Smooth muscle cell (in vitro differentiated cells): ENCODE results near the gene REXO4. TPM values are rescaled to one million over a fixed set of nuclear protein-coding genes. Genes with fewer than 3 reads are reported as not detected.
A peak's percentile ranks its signal among the peaks of the same experiment; 100 is the strongest.

Source experiments
- DNase-seq: peaks from one replicate; lab custom pipeline; 2025; ENCODE audit not compliant: unreplicated experiment; lab: John Stamatoyannopoulos, UW
- H2AFZ ChIP-seq: fragments of 200-600 bp; sonication (generic); 2 replicates; pipeline ENCODE4 v1.6.0; 2016; ENCODE audit warnings: antibody characterized with exemption, low read depth, mild to moderate bottlenecking
- H3F3A ChIP-seq: fragments of 200-600 bp; sonication (generic); 2 replicates; pipeline ENCODE4 v1.6.0; 2017; ENCODE audit warnings: antibody characterized with exemption, low read depth
- H3K27ac ChIP-seq: fragments of 200-600 bp; sonication (generic); 2 replicates; pipeline ENCODE4 v1.5.1; 2016; ENCODE audit warnings: low read depth, mild to moderate bottlenecking
- H3K27me3 ChIP-seq: fragments of 200-600 bp; sonication (generic); 2 replicates; pipeline ENCODE4 v1.6.1; 2016; ENCODE audit warnings: low read depth, mild to moderate bottlenecking
- H3K36me3 ChIP-seq: fragments of 200-600 bp; sonication (generic); 2 replicates; pipeline ENCODE4 v1.5.1; 2016; ENCODE audit warnings: low read depth
- H3K4me1 ChIP-seq: fragments of 200-600 bp; sonication (generic); 2 replicates; pipeline ENCODE4 v1.5.1; 2016; ENCODE audit warnings: low read depth
- H3K4me2 ChIP-seq: fragments of 200-600 bp; sonication (generic); 2 replicates; pipeline ENCODE4 v1.6.0; 2016; ENCODE audit warnings: mild to moderate bottlenecking
- H3K4me3 ChIP-seq: fragments of 200-600 bp; sonication (generic); 2 replicates; pipeline ENCODE4 v1.5.1; 2016; ENCODE audit warnings: mild to moderate bottlenecking
- H3K79me2 ChIP-seq: fragments of 200-600 bp; sonication (generic); 2 replicates; pipeline ENCODE4 v1.6.0; 2016; ENCODE audit warnings: low read depth, mild to moderate bottlenecking
- H3K9ac ChIP-seq: fragments of 200-600 bp; sonication (generic); 2 replicates; pipeline ENCODE4 v1.6.0; 2016; ENCODE audit warnings: low read depth
- H3K9me3 ChIP-seq: fragments of 200-600 bp; sonication (generic); replicated peaks from 2 replicates; pipeline ENCODE4 v1.5.1; 2016; ENCODE audit warnings: low read depth
- H4K20me1 ChIP-seq: fragments of 200-600 bp; sonication (generic); 2 replicates; pipeline ENCODE4 v1.6.0; 2016; ENCODE audit warnings: low read depth
- WGBS: methylation state at CpG from one replicate; pipeline ENCODE4 v1.1.7; 2016; ENCODE audit warnings: low lambda C conversion rate; 5-methylcytosine and 5-hydroxymethylcytosine counted together
- polyA plus RNA-seq: library from polyadenylated mRNA; unstranded; fragments of >200 nt; fragmentation: Nextera tagmentation; extraction: Ambion mirVana; gene quantifications from 2 replicates; pipeline ENCODE4 v1.2.1, GENCODE V29; 2016
- total RNA-seq: library from RNA; depleted of rRNA; stranded (reverse); fragments of >200 nt; gene quantifications from 2 replicates; pipeline ENCODE4 v1.2.3, GENCODE V29; 2014
- TF ChIP-seq, protein P1 (sequence below): fragments of 200-600 bp; sonication (generic); IDR thresholded peaks from 2 replicates; pipeline ENCODE4 v1.5.1; 2017; ENCODE audit warnings: borderline replicate concordance, mild to moderate bottlenecking, antibody characterized with exemption; ENCODE audit not compliant: insufficient read depth, poor library complexity, severe bottlenecking

Gene REXO4
- total and polyA plus RNA-seq, 2 experiments from 2014 or later: 11.5 to 18.5 TPM

DNA sequence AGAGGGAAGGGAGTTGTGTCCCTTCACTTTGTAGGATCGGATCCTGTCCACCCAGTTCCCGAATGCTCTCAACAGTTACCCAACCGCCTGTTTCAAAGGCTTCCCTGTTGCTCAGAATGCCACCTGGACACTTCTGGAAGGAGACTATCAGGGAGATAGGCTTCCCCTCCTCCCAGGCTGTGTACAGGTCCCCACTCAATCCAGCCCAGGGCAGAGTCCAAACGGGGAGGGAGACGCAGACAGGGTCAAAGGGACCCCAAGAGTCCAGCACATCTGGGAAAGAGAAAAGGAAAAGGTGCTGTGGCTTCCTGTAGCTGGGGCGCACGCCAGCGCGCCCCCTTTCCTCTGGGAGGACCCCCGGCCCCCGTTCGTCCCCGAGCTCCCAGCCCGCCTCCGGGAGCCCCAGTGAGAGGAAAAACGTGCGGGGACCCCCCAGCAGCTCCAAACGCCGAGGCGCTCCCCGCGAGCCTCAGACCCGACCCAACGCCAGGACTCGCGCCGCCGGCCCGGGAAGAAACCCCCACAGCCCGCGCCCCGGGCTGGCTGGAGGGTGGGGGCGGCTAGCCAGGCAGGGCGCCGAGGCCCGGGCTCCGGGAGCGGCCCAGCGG lies 42.6 kb downstream of the REXO4 start:
- Histone ChIP-seq H2AFZ (no peak overlapping the region), H3K9me3 (no peaks in the 10 kb centered on the region), H3K27me3 (no peaks in the 10 kb centered on the region), H3K36me3 (no peaks in the 10 kb centered on the region), H3K4me2 (peak overlapping the region; percentile 90), H3K27ac (peak overlapping the region; percentile 98), H3K9ac (peak overlapping the region; percentile 100), H4K20me1 (peaks cover 52% of the 10 kb centered on the region), H3K4me3 (peak overlapping the region; percentile 99), H3F3A (peaks cover 18% of the 10 kb centered on the region), H3K79me2 (peaks cover 56% of the 10 kb centered on the region), H3K4me1 (peaks cover 23% of the 10 kb centered on the region)
- WGBS: 3% methylated on average over 27 of the region's 39 CpGs
- TF ChIP-seq, protein P1, sequence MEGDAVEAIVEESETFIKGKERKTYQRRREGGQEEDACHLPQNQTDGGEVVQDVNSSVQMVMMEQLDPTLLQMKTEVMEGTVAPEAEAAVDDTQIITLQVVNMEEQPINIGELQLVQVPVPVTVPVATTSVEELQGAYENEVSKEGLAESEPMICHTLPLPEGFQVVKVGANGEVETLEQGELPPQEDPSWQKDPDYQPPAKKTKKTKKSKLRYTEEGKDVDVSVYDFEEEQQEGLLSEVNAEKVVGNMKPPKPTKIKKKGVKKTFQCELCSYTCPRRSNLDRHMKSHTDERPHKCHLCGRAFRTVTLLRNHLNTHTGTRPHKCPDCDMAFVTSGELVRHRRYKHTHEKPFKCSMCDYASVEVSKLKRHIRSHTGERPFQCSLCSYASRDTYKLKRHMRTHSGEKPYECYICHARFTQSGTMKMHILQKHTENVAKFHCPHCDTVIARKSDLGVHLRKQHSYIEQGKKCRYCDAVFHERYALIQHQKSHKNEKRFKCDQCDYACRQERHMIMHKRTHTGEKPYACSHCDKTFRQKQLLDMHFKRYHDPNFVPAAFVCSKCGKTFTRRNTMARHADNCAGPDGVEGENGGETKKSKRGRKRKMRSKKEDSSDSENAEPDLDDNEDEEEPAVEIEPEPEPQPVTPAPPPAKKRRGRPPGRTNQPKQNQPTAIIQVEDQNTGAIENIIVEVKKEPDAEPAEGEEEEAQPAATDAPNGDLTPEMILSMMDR: no peak
- no peak for DNase-seq

DNA sequence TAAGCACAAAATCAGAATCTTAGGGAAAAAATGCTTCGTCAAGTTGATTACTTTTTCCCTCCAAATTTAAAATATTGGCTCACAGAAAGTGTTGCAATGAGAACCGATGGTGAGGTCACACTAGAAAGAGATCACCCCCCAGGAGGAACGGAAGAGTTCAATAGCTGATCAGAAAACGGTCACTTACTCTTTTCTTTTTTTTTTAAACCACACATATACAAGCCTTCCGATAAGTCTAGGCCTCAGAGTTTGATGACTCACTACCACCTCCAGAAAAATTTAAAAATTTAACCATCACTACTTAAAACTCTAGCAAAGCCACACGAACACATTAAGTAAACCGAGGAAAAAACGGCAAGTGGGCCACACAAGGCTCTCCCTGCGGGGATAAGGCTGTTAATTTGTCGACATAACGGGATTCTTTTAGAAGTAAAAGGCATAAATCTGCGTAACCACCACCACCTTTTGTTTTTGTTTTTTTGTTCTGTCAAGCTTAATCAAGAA lies 43.1 kb downstream of the REXO4 start:
- Histone ChIP-seq H3K4me2 (peak overlapping the region; percentile 90), H3K4me1 (peaks cover 23% of the 10 kb centered on the region), H3K27me3 (no peaks in the 10 kb centered on the region), H3K27ac (peak overlapping the region; percentile 98), H4K20me1 (peaks cover 58% of the 10 kb centered on the region), H2AFZ (no peak overlapping the region), H3K36me3 (no peaks in the 10 kb centered on the region), H3K9me3 (no peaks in the 10 kb centered on the region), H3K4me3 (peak overlapping the region; percentile 99), H3K9ac (peak overlapping the region; percentile 100), H3K79me2 (peaks cover 62% of the 10 kb centered on the region), H3F3A (peaks cover 18% of the 10 kb centered on the region)
- TF ChIP-seq, protein P1: no peak
- DNase-seq: no peak
- WGBS: 16% methylated on average over 12 of the region's 12 CpGs

DNA sequence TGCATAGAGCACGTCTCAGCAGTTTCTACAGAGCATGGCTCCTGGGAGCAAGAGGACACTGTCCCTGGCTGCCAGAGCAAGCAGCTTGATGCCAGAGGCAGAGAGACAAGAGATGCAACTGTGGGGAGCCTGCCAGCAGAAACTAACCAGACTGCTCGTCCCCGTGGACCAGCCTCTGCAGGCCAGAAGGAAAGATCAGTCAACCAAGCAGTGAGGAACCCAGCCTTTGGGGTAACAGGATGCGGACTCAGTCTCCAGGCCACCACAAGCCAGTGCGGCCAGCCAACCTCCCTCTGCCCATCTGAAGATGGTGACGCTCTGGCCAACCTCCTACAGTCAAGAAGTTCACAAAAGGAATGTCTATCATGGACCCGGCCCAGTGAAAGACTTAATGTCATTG lies 45.7 kb downstream of the REXO4 start:
- peaks cover 83% of the 10 kb centered on the region for H4K20me1 ChIP-seq
- no peaks in the 10 kb centered on the region for H3K36me3 ChIP-seq
- no peaks in the 10 kb centered on the region for H3K9me3 ChIP-seq
- H3K9ac ChIP-seq: no peak overlapping the region
- peak overlapping the region; percentile 90 for H3K4me2 ChIP-seq
- H3K27me3 ChIP-seq: no peaks in the 10 kb centered on the region
- no peak for DNase-seq
- H3K79me2 ChIP-seq: peaks cover 87% of the 10 kb centered on the region
- no peak overlapping the region for H2AFZ ChIP-seq
- H3K27ac ChIP-seq: peak overlapping the region; percentile 64
- H3F3A ChIP-seq: peaks cover 20% of the 10 kb centered on the region
- H3K4me1 ChIP-seq: peaks cover 23% of the 10 kb centered on the region
- 90% methylated on average over 7 of the region's 7 CpGs for WGBS
- TF ChIP-seq, protein P1: no peak
- no peak overlapping the region for H3K4me3 ChIP-seq

DNA sequence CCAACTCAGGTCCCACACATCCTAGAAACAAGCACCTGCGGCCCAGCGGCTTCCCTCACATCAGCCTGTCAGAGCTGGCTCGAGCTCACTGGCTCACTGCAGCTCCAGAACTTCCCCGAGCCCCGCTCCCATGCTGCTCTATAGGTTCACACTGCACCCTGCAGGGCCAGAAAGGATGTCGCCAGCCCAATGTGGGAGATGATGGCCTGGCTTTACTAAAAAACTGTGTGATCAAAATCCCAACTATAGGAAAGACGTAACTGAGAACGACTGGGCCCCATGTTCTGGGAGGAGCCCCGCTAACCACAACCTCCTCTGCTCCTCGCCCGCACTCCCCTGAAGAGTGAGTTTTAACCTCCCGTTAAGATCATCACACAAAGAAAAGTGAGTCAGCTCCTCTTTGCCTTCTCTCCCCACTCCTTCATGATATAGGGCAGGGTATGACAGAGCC lies 46.5 kb downstream of the REXO4 start:
- H2AFZ ChIP-seq: no peak overlapping the region
- peaks cover 20% of the 10 kb centered on the region for H3F3A ChIP-seq
- no peak overlapping the region for H3K9ac ChIP-seq
- H3K27me3 ChIP-seq: no peaks in the 10 kb centered on the region
- no peak overlapping the region for H3K4me3 ChIP-seq
- peaks cover 91% of the 10 kb centered on the region for H4K20me1 ChIP-seq
- H3K4me2 ChIP-seq: peak overlapping the region; percentile 90
- 65% methylated on average over 12 of the region's 12 CpGs for WGBS
- TF ChIP-seq, protein P1: no peak
- peaks cover 96% of the 10 kb centered on the region for H3K79me2 ChIP-seq
- peaks cover 15% of the 10 kb centered on the region for H3K4me1 ChIP-seq
- H3K9me3 ChIP-seq: no peaks in the 10 kb centered on the region
- H3K36me3 ChIP-seq: no peaks in the 10 kb centered on the region
- H3K27ac ChIP-seq: peak overlapping the region; percentile 64
- DNase-seq: no peak
